ENCODE data around the gene CEP89.
"Not testable (repeated sequence)": the region's sequence is repeated elsewhere in the genome, so short reads cannot be mapped to it uniquely, and the experiment has no call there.

DNA sequence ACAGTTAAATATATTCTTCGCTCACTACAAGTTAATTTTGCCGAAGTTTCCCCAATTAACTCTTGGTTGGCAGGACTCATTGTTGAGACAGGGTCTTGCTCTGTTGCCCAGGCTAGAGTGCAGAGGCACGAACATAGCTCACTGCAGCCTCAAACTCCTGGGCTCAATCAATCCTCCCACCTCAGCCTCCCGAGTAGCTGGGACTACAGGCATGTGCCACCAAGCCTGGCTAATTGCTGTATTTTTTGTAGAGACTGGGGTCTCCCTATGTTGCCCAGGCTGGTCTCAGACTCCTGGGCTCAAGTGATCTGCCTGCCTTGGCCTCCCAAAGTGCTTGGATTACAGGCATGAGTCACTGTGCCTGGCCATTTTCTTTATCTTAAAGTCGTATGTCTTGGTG is 86.5 kb downstream of the CEP89 start:
- TF ChIP-seq, protein P1, sequence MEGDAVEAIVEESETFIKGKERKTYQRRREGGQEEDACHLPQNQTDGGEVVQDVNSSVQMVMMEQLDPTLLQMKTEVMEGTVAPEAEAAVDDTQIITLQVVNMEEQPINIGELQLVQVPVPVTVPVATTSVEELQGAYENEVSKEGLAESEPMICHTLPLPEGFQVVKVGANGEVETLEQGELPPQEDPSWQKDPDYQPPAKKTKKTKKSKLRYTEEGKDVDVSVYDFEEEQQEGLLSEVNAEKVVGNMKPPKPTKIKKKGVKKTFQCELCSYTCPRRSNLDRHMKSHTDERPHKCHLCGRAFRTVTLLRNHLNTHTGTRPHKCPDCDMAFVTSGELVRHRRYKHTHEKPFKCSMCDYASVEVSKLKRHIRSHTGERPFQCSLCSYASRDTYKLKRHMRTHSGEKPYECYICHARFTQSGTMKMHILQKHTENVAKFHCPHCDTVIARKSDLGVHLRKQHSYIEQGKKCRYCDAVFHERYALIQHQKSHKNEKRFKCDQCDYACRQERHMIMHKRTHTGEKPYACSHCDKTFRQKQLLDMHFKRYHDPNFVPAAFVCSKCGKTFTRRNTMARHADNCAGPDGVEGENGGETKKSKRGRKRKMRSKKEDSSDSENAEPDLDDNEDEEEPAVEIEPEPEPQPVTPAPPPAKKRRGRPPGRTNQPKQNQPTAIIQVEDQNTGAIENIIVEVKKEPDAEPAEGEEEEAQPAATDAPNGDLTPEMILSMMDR (conservative IDR thresholded peaks at IDR 0.05; ENCODE audit: low read depth, low read length) = not testable (repeated sequence)
- TF ChIP-seq RAD21 (IDR thresholded peaks at IDR 0.05; ENCODE audit: low read length); SMC3 (IDR thresholded peaks at IDR 0.05; ENCODE audit: low read depth, low read length); MAFK (IDR thresholded peaks at IDR 0.05; ENCODE audit: low read depth, low read length): not testable (repeated sequence)
- TF ChIP-seq, protein P2, sequence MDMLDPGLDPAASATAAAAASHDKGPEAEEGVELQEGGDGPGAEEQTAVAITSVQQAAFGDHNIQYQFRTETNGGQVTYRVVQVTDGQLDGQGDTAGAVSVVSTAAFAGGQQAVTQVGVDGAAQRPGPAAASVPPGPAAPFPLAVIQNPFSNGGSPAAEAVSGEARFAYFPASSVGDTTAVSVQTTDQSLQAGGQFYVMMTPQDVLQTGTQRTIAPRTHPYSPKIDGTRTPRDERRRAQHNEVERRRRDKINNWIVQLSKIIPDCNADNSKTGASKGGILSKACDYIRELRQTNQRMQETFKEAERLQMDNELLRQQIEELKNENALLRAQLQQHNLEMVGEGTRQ (IDR thresholded peaks at IDR 0.05; ENCODE audit: low read depth, low read length) = not testable (repeated sequence)

Measured in IMR-90 (cell line).